Fibroblast of gingiva (primary cell): ENCODE data around the gene NRG3.

ENCODE experiments used
- DNase-seq: peaks from one replicate; pipeline ENCODE4 v3.0.0-alpha.2; 2011; ENCODE audit warnings: low read depth

Gene NRG3

GRCh38 chr10:82826132-82826531 is 951.1 kb downstream of the NRG3 start:
- DNase-seq, result peak; percentile 73

GRCh38 chr10:82827901-82828300 is 952.9 kb downstream of the NRG3 start:
- DNase-seq, result no peak

- no peak for DNase-seq
These were observed 972.2 kb downstream of the NRG3 start for GRCh38 chr10:82847242-82847641.

- DNase-seq, result no peak
These were observed 975.2 kb downstream of the NRG3 start for GRCh38 chr10:82850191-82850590.

GRCh38 chr10:82856957-82857613 is 982.1 kb downstream of the NRG3 start:
- DNase-seq, result no peak

GRCh38 chr10:82861889-82862288 is 986.9 kb downstream of the NRG3 start:
- no peak for DNase-seq

GRCh38 chr10:82865366-82865765 is 990.4 kb downstream of the NRG3 start:
- DNase-seq, result no peak

GRCh38 chr10:82866424-82867020 is 991.5 kb downstream of the NRG3 start:
- DNase-seq, result peak; percentile 5

- no peak for DNase-seq
These were observed 992.1 kb downstream of the NRG3 start for GRCh38 chr10:82867056-82867455.

GRCh38 chr10:82874671-82875070 is 999.7 kb downstream of the NRG3 start:
- DNase-seq, result no peak

- DNase-seq, result no peak
These were observed 1005.8 kb downstream of the NRG3 start for GRCh38 chr10:82880776-82881290.

- no peak for DNase-seq
These were observed 1007.7 kb downstream of the NRG3 start for GRCh38 chr10:82882722-82883121.

- DNase-seq, result no peak
These were observed 1008.6 kb downstream of the NRG3 start for GRCh38 chr10:82883603-82884002.

- no peak for DNase-seq
These were observed 1012.5 kb downstream of the NRG3 start for GRCh38 chr10:82887488-82887887.

GRCh38 chr10:82888809-82889455 is 1013.9 kb downstream of the NRG3 start:
- DNase-seq, result no peak

GRCh38 chr10:82889728-82890127 is 1014.7 kb downstream of the NRG3 start:
- no peak for DNase-seq

GRCh38 chr10:82890573-82890972 is 1015.6 kb downstream of the NRG3 start:
- no peak for DNase-seq

GRCh38 chr10:82908096-82908495 is 1033.1 kb downstream of the NRG3 start:
- no peak for DNase-seq

GRCh38 chr10:82908751-82909150 is 1033.8 kb downstream of the NRG3 start:
- DNase-seq, result no peak

- DNase-seq, result no peak
These were observed 1035.3 kb downstream of the NRG3 start for GRCh38 chr10:82910301-82910700.

GRCh38 chr10:82914655-82915136 is 1039.7 kb downstream of the NRG3 start:
- no peak for DNase-seq

GRCh38 chr10:82916941-82917340 is 1041.9 kb downstream of the NRG3 start:
- DNase-seq, result no peak

GRCh38 chr10:82918022-82918421 is 1043.0 kb downstream of the NRG3 start:
- DNase-seq, result no peak
